ENCODE results near the gene NFKBIE. TPM values are rescaled to one million over a fixed set of nuclear protein-coding genes. Genes with fewer than 3 reads are reported as not detected.
"Not testable (repeated sequence)": the region's sequence is repeated elsewhere in the genome, so short reads cannot be mapped to it uniquely, and the experiment has no call there.

Gene NFKBIE, protein sequence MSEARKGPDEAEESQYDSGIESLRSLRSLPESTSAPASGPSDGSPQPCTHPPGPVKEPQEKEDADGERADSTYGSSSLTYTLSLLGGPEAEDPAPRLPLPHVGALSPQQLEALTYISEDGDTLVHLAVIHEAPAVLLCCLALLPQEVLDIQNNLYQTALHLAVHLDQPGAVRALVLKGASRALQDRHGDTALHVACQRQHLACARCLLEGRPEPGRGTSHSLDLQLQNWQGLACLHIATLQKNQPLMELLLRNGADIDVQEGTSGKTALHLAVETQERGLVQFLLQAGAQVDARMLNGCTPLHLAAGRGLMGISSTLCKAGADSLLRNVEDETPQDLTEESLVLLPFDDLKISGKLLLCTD
- polyA plus RNA-seq (2012; ENCODE audit: missing spikeins), result 60.4 TPM

DNA sequence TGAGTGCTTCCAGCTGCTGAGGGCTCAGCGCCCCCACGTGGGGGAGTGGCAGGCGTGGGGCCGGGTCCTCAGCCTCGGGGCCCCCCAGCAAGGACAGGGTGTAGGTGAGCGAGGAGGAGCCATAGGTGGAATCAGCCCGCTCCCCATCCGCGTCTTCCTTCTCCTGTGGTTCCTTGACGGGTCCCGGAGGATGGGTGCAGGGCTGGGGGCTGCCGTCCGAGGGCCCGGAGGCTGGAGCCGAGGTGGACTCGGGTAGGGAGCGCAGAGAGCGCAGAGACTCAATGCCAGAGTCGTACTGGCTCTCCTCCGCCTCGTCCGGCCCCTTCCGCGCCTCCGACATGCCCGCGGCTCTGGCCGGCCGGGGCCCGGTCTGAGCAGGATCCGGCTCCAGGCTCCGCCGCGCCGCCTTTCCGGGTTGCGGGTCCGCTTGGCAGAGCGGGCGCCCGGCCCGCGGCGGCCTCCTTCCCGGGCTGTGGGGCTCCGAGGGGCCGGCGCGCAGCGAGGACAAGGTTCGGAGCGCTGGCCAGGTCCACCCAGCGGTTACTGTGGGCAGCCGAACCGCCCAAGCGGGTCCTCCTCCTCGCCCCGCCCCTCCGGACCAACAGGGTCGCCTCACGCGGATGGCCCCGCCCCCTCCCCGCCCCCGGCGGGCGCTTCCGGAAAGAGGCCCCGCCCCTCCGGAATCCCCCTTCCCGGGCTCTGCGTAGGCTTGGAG lies at the start of gene NFKBIE:
NFKBIE (minus strand) TSS at position 545 of the 715 bp plus-strand sequence; CDS start at position 340, 205 bp downstream.
- peak; percentile 84 for DNase-seq (ENCODE audit: insufficient read length)
- FAIRE-seq, result peak; percentile 67
- TF ChIP-seq TAF1 (IDR thresholded peaks at IDR 0.05; ENCODE audit: borderline replicate concordance, low read depth, low read length) (peak; percentile 44), POLR2AphosphoS5 (IDR thresholded peaks at IDR 0.05; ENCODE audit: low read depth, low read length) (no peak), POLR2A (IDR thresholded peaks at IDR 0.05; ENCODE audit: low read depth, low read length) (peak; percentile 61)

DNA sequence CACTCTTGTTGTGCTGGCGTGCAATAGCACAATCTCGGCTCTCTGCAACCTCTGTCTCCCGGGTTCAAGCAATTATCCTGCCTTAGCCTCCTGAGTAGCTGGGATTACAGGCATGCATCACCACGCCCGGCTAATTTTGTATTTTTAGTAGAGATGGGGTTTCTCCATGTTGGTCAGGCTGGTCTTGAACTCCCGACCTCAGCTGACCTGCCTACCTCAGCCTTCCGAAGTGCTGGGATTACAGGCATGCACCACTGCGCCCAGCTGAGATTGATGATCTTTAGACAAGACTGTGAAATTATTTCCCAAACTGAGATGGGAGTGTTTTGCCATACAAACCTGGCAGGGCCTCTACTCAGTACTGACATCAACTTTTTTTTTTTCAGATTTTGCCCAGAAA lies 49.3 kb upstream of the NFKBIE start:
- FAIRE-seq; DNase-seq (ENCODE audit: insufficient read length): not testable (repeated sequence)

DNA sequence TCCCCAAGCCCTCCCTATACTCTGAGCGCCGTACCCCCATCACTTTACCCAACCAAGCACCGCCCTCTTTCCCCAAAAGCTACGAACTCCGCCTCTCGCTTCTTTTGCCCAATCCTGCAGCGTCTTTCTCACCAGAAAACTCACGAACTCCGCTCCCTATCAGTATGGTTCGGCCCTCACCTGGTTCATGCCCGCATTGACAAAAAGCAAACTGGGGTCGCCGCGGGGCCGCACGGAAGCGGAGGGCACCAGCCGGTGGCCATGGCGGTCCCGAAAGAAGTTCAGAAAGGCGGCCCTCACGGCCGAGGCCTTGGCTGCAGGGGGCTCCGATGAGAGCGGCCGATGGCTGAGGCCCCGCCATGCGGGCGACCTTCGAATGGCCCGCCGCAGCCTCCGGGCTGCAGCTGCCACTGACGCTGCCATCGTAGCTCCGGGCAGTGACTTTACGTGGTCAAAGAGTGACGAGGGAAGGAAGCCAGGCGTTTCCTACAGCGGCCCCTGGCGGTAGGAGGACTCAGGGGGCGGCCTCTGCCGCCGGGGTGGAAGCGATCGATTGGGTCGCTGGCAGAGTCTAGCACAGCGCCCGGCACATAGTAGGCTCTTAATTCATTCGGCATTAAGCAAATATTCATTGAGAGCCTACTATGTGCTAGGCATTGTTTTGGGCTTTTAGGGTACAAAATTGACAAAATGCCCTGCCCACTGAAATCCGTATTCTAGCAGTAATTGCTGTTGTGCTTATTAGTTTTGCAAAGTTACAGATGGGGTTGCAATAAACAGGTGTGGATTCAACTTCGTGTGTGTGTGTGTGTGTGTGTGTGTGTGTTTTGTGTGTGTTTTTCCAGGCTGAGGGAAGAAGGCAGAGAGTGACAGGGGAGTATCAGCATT lies 47.8 kb upstream of the NFKBIE start, which contains the start of gene AARS2:
AARS2 (minus strand) TSS at position 447 of the 888 bp plus-strand sequence; CDS start at position 423, 24 bp downstream.
- DNase-seq (ENCODE audit: insufficient read length) (peak; percentile 85), FAIRE-seq (peak; percentile 96)
- TF ChIP-seq POLR2AphosphoS5 (IDR thresholded peaks at IDR 0.05; ENCODE audit: low read depth, low read length) (peak; percentile 95), POLR2A (IDR thresholded peaks at IDR 0.05; ENCODE audit: low read depth, low read length) (peak; percentile 99), TAF1 (IDR thresholded peaks at IDR 0.05; ENCODE audit: borderline replicate concordance, low read depth, low read length) (peak; percentile 96)

DNA sequence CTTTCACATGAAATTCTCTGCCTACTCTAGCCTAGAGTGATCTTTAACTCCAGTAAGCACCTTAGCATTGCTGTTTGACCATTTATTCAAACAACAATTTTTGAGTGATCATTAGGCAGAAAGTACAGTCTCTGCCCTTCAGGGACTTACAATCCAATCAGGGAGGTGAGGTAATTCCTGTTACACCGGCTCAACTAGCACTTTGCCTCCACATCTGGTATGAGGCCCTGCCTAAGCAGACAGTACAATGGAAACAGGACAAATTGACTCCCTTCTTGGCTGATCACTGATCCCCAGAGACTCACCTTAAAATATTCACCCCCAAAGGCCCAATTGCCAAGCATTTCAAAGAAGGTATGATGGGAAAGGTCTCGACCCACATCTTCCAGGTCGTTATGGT lies 46.4 kb upstream of the NFKBIE start:
- FAIRE-seq (no peak), DNase-seq (ENCODE audit: insufficient read length) (no peak)
- TF ChIP-seq POLR2A (IDR thresholded peaks at IDR 0.05; ENCODE audit: low read depth, low read length), result no peak
- no peak for TF ChIP-seq TAF1 (IDR thresholded peaks at IDR 0.05; ENCODE audit: borderline replicate concordance, low read depth, low read length)
- no peak for TF ChIP-seq POLR2AphosphoS5 (IDR thresholded peaks at IDR 0.05; ENCODE audit: low read depth, low read length)

DNA sequence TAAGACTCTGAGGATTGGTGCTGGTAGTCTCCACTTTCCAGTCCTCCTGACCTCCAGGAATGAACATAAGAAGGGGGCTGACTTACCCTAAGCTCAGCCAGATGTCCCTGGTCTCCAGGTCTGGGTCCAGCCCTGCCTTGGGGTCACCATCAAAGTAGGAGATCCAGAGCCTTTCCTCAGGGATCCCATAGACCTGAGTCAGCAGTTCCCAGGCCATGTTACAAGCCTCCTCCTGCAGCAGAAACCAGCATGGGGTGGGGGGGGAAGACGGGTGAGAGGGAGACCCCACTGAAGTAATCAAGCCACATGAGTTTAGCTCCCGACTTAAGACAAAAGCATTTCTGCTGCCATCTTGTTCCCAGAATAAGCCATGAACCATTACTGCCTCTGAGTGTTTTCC lies 46.0 kb upstream of the NFKBIE start:
- TF ChIP-seq POLR2A (IDR thresholded peaks at IDR 0.05; ENCODE audit: low read depth, low read length), result no peak
- FAIRE-seq (no peak), DNase-seq (ENCODE audit: insufficient read length) (no peak)

DNA sequence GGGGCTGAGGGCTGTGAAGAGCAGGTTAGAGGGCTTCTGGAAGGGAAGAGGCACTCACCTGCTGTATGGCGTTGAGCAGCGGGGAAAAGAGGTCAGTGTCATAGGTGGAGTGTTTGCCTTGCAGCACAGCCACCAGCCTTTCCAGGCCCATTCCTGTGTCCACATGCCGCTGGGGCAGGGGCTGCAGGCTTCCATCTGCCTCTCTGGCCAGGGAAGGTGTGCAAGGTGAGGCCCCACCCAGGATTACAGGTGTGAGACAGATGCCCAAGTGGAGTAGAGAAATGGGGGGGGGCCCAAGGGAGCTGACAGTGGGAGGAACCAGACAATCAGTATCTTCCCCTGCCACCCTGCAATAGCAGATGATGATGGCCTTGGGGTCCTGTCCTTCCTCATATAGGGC lies 44.9 kb upstream of the NFKBIE start:
- FAIRE-seq (no peak), DNase-seq (ENCODE audit: insufficient read length) (no peak)
- no peak for TF ChIP-seq POLR2AphosphoS5 (IDR thresholded peaks at IDR 0.05; ENCODE audit: low read depth, low read length)
- no peak for TF ChIP-seq POLR2A (IDR thresholded peaks at IDR 0.05; ENCODE audit: low read depth, low read length)
- TF ChIP-seq TAF1 (IDR thresholded peaks at IDR 0.05; ENCODE audit: borderline replicate concordance, low read depth, low read length), result no peak

DNA sequence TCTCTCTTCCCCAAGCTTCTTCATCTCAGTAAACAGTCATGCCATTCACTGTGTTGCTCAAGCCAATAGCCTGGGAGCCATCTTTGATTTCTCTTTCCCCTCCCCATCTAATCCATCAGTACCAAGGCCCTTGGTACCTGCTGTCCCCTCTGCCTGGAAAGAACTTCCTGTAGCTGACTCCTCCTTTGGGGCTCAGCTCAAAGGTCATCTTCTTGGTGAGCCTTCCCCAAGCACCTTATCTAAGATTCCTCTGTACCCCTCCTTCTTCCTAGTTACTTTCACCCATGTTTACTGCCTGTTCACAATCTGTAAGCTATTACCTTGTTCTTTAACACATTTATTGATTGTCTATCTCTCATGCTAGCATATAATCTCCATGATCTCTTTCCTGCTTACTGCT lies 44.3 kb upstream of the NFKBIE start:
- no peak for TF ChIP-seq POLR2A (IDR thresholded peaks at IDR 0.05; ENCODE audit: low read depth, low read length)
- TF ChIP-seq TAF1 (IDR thresholded peaks at IDR 0.05; ENCODE audit: borderline replicate concordance, low read depth, low read length), result no peak
- TF ChIP-seq POLR2AphosphoS5 (IDR thresholded peaks at IDR 0.05; ENCODE audit: low read depth, low read length), result no peak
- DNase-seq (ENCODE audit: insufficient read length), result no peak
- no peak for FAIRE-seq

DNA sequence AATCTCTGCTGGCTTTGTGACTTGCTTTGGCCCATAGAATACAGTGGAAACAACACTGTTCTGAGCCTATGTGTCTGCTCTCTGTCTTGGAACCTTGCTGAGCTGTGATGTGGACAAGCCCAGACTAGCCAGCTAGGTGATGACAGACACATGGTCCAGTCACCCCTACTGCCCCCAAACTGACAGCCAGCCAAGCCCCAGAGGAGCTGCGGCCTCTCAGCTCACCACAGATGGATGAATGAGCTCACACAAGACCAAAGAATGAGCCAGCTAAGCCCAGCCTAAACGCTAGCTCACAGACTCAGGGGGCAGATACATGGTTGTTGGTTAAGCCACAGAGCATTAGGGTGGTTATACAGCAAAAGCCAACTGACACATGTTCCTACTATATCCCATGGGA lies 43.7 kb upstream of the NFKBIE start:
- TF ChIP-seq POLR2A (IDR thresholded peaks at IDR 0.05; ENCODE audit: low read depth, low read length), result no peak
- TF ChIP-seq POLR2AphosphoS5 (IDR thresholded peaks at IDR 0.05; ENCODE audit: low read depth, low read length), result no peak
- no peak for TF ChIP-seq TAF1 (IDR thresholded peaks at IDR 0.05; ENCODE audit: borderline replicate concordance, low read depth, low read length)
- DNase-seq (ENCODE audit: insufficient read length), result no peak
- no peak for FAIRE-seq

DNA sequence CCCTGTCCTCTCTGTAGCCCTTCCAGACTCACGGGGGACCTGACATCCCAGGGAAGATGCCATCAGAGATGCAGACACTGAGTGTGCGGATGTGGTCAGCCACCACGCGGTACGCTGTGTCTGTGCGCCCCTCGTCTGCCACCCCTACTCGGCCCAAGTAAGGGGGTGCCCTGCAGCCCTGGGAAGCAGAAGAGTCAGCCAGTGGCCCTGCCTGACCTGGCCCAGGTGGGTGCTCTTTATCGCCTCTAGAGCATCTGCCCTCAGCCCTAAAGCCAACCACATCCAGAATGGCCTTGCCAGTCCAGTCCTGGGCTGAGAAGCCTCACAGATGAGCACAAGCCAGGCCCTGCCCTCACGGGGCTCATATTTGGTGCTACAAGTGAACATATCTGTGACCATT lies 41.9 kb upstream of the NFKBIE start:
- TF ChIP-seq TAF1 (IDR thresholded peaks at IDR 0.05; ENCODE audit: borderline replicate concordance, low read depth, low read length) (no peak), POLR2AphosphoS5 (IDR thresholded peaks at IDR 0.05; ENCODE audit: low read depth, low read length) (peak; percentile 63; the same call in 1 of the 2 replicates), POLR2A (IDR thresholded peaks at IDR 0.05; ENCODE audit: low read depth, low read length) (peak; percentile 41; the same call in 1 of the 2 replicates)
- FAIRE-seq, result no peak
- DNase-seq (ENCODE audit: insufficient read length), result no peak

DNA sequence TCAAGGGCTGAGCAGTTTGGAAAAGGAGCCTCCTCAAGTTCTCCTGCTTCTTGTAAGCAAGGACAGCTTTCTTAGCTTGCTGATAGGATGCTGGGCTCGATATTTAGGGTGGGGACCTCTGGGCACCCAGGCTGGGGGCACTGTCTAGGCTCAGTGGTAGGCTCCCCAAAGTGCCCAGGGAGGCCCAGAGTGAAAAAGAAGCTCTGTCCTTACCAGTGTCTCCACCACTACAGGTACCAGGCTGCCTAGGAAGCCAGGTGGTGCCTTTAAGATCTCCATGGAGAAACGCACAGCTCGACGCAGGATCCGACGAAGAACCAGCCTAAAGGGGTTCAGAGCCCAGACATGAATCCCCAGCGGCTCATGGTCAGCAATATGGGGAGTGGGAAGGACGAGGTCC lies 41.4 kb upstream of the NFKBIE start:
- FAIRE-seq (no peak), DNase-seq (ENCODE audit: insufficient read length) (no peak)
- TF ChIP-seq POLR2A (IDR thresholded peaks at IDR 0.05; ENCODE audit: low read depth, low read length) (no peak), POLR2AphosphoS5 (IDR thresholded peaks at IDR 0.05; ENCODE audit: low read depth, low read length) (no peak), TAF1 (IDR thresholded peaks at IDR 0.05; ENCODE audit: borderline replicate concordance, low read depth, low read length) (no peak)

DNA sequence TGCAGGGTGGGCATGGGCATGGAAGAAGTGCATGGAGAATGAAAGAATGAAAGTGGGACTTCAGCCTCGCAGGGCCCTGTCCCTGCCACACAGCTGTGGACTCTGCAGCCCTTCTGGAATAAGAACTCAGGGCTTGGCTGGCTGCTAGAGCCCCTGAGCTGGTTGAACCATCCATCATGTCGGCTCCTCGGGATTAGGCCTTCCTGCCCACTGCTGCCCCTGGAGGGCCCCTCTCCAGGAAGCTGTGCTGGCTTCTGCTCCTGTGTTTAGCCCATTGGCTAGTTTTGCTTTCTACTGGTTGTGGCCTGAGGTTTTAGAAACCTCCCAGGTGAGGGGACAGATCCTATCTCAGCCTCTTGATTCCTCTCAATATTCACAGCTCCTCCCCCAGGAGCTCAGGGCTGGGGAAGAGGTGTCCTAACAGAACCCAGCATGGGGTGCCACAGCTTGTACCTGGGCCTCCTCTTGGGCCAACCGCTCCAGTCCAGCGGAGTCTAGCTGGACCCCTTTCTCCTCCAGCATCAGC lies 39.9 kb upstream of the NFKBIE start:
- DNase-seq (ENCODE audit: insufficient read length) (no peak), FAIRE-seq (no peak)
- TF ChIP-seq POLR2A (IDR thresholded peaks at IDR 0.05; ENCODE audit: low read depth, low read length), result no peak
- TF ChIP-seq POLR2AphosphoS5 (IDR thresholded peaks at IDR 0.05; ENCODE audit: low read depth, low read length), result no peak
- no peak for TF ChIP-seq TAF1 (IDR thresholded peaks at IDR 0.05; ENCODE audit: borderline replicate concordance, low read depth, low read length)

Measured in GM12892 (cell line).